ENCODE measurements around the gene HSF4. TPM values are rescaled to one million over a fixed set of nuclear protein-coding genes. Genes with fewer than 3 reads are reported as not detected.

The HSF4 gene
- total RNA-seq, 1 experiment from 2014 or later = 2.2 TPM

DNA sequence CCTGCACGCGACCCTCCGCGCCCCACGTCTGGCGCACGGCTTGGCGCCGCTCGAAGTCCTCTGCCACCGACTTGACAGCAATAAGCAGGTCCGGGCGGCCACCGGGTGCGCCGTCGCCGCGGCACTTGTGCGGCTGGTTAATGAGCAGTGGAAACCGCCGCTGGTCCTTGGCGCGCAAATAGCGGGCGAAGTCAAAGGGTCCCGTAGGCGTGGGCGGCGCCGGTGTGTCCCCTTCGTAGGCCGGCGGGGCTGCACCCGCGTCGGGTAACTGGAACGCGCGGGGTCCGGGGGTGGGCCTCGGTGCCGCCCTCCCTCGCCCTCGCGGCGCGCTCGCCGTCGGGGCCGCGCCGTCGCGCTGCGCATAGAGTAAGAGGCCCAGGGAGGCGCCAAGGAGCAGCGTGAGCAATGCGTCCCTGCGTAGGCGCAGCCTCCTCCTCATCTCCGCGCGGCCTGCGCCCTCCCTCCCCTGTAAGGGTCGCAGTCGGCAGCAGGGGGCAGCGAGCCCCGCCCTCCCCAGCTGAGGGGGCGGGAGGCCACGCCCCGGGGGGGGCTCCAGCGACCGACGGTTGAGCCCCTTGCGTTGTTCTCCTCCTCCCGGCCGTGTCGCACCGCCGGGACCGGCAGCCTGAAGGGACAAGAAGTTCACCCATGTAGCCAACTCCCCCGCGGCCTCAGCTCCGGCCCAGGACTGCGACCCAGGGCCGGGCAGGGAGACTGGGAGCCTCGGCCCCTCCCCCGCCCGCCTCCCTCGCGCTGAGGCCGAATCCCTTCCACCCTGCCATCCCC, 14.3 kb upstream of the HSF4 start (continued):
- TF ChIP-seq AFF4 (CRISPR knock-in tag; IDR thresholded peaks at IDR 0.05; ENCODE audit: borderline replicate concordance) = no peak
- TF ChIP-seq ZBTB21 (CRISPR knock-in tag; IDR thresholded peaks at IDR 0.05; ENCODE audit: borderline replicate concordance) = no peak
- no peak for TF ChIP-seq ZNF423 (CRISPR knock-in tag; IDR thresholded peaks at IDR 0.05)
- TF ChIP-seq GRHL2 (CRISPR knock-in tag; IDR thresholded peaks at IDR 0.05; ENCODE audit: insufficient replicate concordance, severe bottlenecking) = no peak
- TF ChIP-seq SP1 (CRISPR knock-in tag; conservative IDR thresholded peaks at IDR 0.05) = peak; percentile 50
- no peak for TF ChIP-seq MLX (CRISPR knock-in tag; IDR thresholded peaks at IDR 0.05)
- TF ChIP-seq ZNF396 (CRISPR knock-in tag; IDR thresholded peaks at IDR 0.05; ENCODE audit: borderline replicate concordance) = no peak
- TF ChIP-seq, protein P1, sequence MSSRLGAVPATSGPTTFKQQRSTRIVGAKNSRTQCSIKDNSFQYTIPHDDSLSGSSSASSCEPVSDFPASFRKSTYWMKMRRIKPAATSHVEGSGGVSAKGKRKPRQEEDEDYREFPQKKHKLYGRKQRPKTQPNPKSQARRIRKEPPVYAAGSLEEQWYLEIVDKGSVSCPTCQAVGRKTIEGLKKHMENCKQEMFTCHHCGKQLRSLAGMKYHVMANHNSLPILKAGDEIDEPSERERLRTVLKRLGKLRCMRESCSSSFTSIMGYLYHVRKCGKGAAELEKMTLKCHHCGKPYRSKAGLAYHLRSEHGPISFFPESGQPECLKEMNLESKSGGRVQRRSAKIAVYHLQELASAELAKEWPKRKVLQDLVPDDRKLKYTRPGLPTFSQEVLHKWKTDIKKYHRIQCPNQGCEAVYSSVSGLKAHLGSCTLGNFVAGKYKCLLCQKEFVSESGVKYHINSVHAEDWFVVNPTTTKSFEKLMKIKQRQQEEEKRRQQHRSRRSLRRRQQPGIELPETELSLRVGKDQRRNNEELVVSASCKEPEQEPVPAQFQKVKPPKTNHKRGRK (CRISPR knock-in tag; IDR thresholded peaks at IDR 0.05; ENCODE audit: borderline replicate concordance) = no peak
- no peak for TF ChIP-seq E2F1 (CRISPR knock-in tag; IDR thresholded peaks at IDR 0.05)
- TF ChIP-seq ZNF138 (CRISPR knock-in tag; conservative IDR thresholded peaks at IDR 0.05) = 0 out of 2 replicates have a peak, but pooled peaks have one; percentile 55
- no peak for TF ChIP-seq FOXJ3 (CRISPR knock-in tag; IDR thresholded peaks at IDR 0.05; ENCODE audit: borderline replicate concordance)
- no peak for TF ChIP-seq IRF2 (CRISPR knock-in tag; IDR thresholded peaks at IDR 0.05; ENCODE audit: borderline replicate concordance, low read depth)
- no peak for TF ChIP-seq GTF2I (CRISPR knock-in tag; conservative IDR thresholded peaks at IDR 0.05)
- peak; percentile 92; the same call in 1 of the 2 replicates for TF ChIP-seq MYBL2 (CRISPR knock-in tag; IDR thresholded peaks at IDR 0.05)
- 0 out of 2 replicates have a peak, but pooled peaks have one; percentile 26 for TF ChIP-seq ZNF219 (CRISPR knock-in tag; IDR thresholded peaks at IDR 0.05; ENCODE audit: borderline replicate concordance)
- TF ChIP-seq TP53 (CRISPR knock-in tag; IDR thresholded peaks at IDR 0.05) = peak; percentile 79; the same call in 1 of the 2 replicates
- TF ChIP-seq RORB (CRISPR knock-in tag; IDR thresholded peaks at IDR 0.05) = no peak
- no peak for TF ChIP-seq RELA (CRISPR knock-in tag; IDR thresholded peaks at IDR 0.05; ENCODE audit: borderline replicate concordance)
- no peak for TF ChIP-seq STAT6 (CRISPR knock-in tag; conservative IDR thresholded peaks at IDR 0.05; ENCODE audit: low read depth)
- peak; percentile 69; the same call in 1 of the 2 replicates for TF ChIP-seq ETV6 (CRISPR knock-in tag; IDR thresholded peaks at IDR 0.05)
- TF ChIP-seq TEAD4 (CRISPR knock-in tag; IDR thresholded peaks at IDR 0.05) = no peak
- no peak for TF ChIP-seq JAZF1 (CRISPR knock-in tag; IDR thresholded peaks at IDR 0.05)
- TF ChIP-seq ZNF232 (CRISPR knock-in tag; IDR thresholded peaks at IDR 0.05) = peak; percentile 53; the same call in 1 of the 2 replicates
- peak; percentile 90 for TF ChIP-seq HMGXB4 (CRISPR knock-in tag; IDR thresholded peaks at IDR 0.05)
- 0 out of 2 replicates have a peak, but pooled peaks have one; percentile 55 for TF ChIP-seq ZNF263 (CRISPR knock-in tag; IDR thresholded peaks at IDR 0.05; ENCODE audit: low read depth)
- no peak for TF ChIP-seq ESRRA (CRISPR knock-in tag; IDR thresholded peaks at IDR 0.05; ENCODE audit: borderline replicate concordance)
- no peak for TF ChIP-seq SMAD3 (CRISPR knock-in tag; IDR thresholded peaks at IDR 0.05; ENCODE audit: borderline replicate concordance)
